Tibial nerve (tissue), 4 donors: Measurements from ENCODE around the gene CENPT. TPM values are rescaled to one million over a fixed set of nuclear protein-coding genes. Genes with fewer than 3 reads are reported as not detected.

Experiments used
- DNase-seq, 2 donors: peaks; one replicate each; pipeline ENCODE4 v3.0.0-alpha.2; 2019; ENCODE audit warnings: low spot score in 2 of 2
- H3K27ac ChIP-seq, 4 donors: fragments of 200-600 bp; sonication (generic) in 3 of 4; one replicate each; pipeline ENCODE4 v1.5.1; 2017 to 2019; ENCODE audit warnings: mild to moderate bottlenecking in 1 of 4
- H3K27me3 ChIP-seq, 2 donors: fragments of 200-600 bp; sonication (generic) in 1 of 2; one replicate each; pipeline versions ENCODE4 v1.5.1 to v1.6.0; 2017 to 2019
- H3K36me3 ChIP-seq, 3 donors: fragments of 200-600 bp; sonication (generic); one replicate each; pipeline ENCODE4 v1.5.1; 2018 to 2019
- H3K4me1 ChIP-seq, 4 donors: fragments of 200-600 bp; sonication (generic) in 3 of 4; one replicate each; pipeline ENCODE4 v1.5.1; 2017 to 2019
- H3K4me3 ChIP-seq, 4 donors: fragments of 200-600 bp; sonication (generic) in 3 of 4; one replicate each; pipeline ENCODE4 v1.5.1; 2017 to 2019; ENCODE audit warnings: mild to moderate bottlenecking in 1 of 4, moderate library complexity in 1 of 4
- H3K9me3 ChIP-seq, 4 donors: fragments of 200-600 bp; sonication (generic) in 3 of 4; one replicate each; pipeline ENCODE4 v1.5.1; 2017 to 2019
- CTCF ChIP-seq, 5 experiments: fragments of 200-600 bp in 3 of 5; fragments of 450-650 bp in 2 of 5; sonication (generic) in 3 of 5; IDR thresholded peaks; one replicate each; pipeline ENCODE4 v1.5.1; 2016 to 2019; ENCODE audit warnings: antibody characterized with exemption in 5 of 5, mild to moderate bottlenecking in 3 of 5, moderate library complexity in 2 of 5
- EP300 ChIP-seq, 2 donors: sonication (generic); formaldehyde crosslinking; IDR thresholded peaks; one replicate each; pipeline ENCODE4 v1.6.1; 2017; ENCODE audit warnings: antibody characterized with exemption in 2 of 2, mild to moderate bottlenecking in 1 of 2
- POLR2A ChIP-seq, 2 donors: fragments of 450-650 bp; IDR thresholded peaks; one replicate each; pipeline ENCODE4 v1.6.1; 2017; ENCODE audit warnings: antibody characterized with exemption in 2 of 2, mild to moderate bottlenecking in 2 of 2, moderate library complexity in 2 of 2
- WGBS, 2 donors: methylation state at CpG; one replicate each; pipeline ENCODE4 v1.1.5; 2018; 5-methylcytosine and 5-hydroxymethylcytosine counted together
- total RNA-seq, 4 donors: library from RNA; depleted of rRNA; stranded (reverse); fragments of >200 nt; gene quantifications; one replicate each; pipeline ENCODE4 v1.1.0, GENCODE V29; 2016

Gene CENPT
- total RNA-seq, 4 donors from 2014 or later = 51.3 to 101 (median 59.2) TPM

- peaks cover 0 to 27% (median 0%) of the 10 kb centered on the region in 3 donors for H3K36me3 ChIP-seq
- H3K27me3 ChIP-seq = no peaks in the 10 kb centered on the region
- no peak overlapping the region for H3K4me3 ChIP-seq
- TF ChIP-seq EP300 (IDR thresholded peaks at IDR 0.05) (no peak), POLR2A (IDR thresholded peaks at IDR 0.05) (no peak), CTCF (IDR thresholded peaks at IDR 0.05) (no peak)
- DNase-seq = no peak
- no peak overlapping the region for H3K27ac ChIP-seq
- no peaks in the 10 kb centered on the region for H3K9me3 ChIP-seq
- H3K4me1 ChIP-seq = peaks cover 0 to 23% (median 7%) of the 10 kb centered on the region in 4 donors
- 73 to 78% methylated on average over 3 of the region's 3 CpGs for WGBS, 2 donors
Observed at GRCh38 chr16:67888331-67888730, 40.8 kb upstream of the CENPT start.

DNA sequence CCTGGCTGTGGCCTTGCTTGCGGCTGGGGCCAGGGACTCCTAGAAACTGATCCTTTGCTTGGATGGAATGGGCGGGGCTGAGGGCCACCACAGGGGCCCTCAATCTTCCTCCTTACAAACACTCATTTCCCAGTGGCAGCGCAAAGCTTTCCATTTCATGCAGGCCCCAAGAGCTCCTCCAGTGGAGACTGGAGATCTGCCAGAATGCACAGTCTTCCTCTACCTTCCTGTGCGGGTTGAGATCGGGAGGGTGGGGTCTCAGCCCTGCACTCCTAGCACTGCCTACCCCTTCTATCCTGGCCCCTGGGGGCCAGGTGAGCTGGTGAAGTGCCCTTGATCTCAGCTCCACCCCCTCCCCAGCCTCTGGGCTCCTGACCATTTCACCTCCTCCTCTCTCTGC, 38.9 kb upstream of the CENPT start:
- Histone ChIP-seq H3K9me3 (no peaks in the 10 kb centered on the region), H3K27ac (no peak overlapping the region), H3K4me3 (no peak overlapping the region), H3K4me1 (peaks cover 0 to 16% (median 7%) of the 10 kb centered on the region in 4 donors), H3K27me3 (no peaks in the 10 kb centered on the region), H3K36me3 (peaks cover 0 to 46% (median 10%) of the 10 kb centered on the region in 3 donors)
- 92 to 93% methylated on average over 5 of the region's 5 CpGs for WGBS, 2 donors
- TF ChIP-seq EP300 (IDR thresholded peaks at IDR 0.05) (no peak), POLR2A (IDR thresholded peaks at IDR 0.05) (no peak), CTCF (IDR thresholded peaks at IDR 0.05) (no peak)
- DNase-seq = no peak

DNA sequence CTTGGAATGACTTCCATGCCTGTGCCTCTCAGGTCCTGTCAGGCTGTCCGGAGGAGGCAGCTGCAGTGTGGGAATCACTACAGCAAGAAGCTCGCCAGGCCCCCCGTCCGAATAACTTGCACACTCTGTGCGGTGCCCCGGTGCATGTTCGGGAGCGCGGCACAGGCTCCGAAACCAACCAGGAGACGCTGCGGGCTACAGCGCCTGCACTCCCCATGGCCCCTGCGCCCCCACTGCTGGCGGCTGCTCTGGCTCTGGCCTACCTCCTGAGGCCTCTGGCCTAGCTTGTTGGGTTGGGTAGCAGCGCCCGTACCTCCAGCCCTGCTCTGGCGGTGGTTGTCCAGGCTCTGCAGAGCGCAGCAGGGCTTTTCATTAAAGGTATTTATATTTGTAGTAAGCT, 38.5 kb upstream of the CENPT start:
- H3K27ac ChIP-seq = no peak overlapping the region
- no peaks in the 10 kb centered on the region for H3K9me3 ChIP-seq
- TF ChIP-seq EP300 (IDR thresholded peaks at IDR 0.05) (no peak), POLR2A (IDR thresholded peaks at IDR 0.05) (no peak), CTCF (IDR thresholded peaks at IDR 0.05) (no peak)
- DNase-seq = no peak
- H3K36me3 ChIP-seq = peaks cover 0 to 50% (median 14%) of the 10 kb centered on the region in 3 donors
- 91 to 94% methylated on average over 18 of the region's 19 CpGs for WGBS, 2 donors
- H3K4me1 ChIP-seq = peaks cover 0 to 16% (median 7%) of the 10 kb centered on the region in 4 donors
- H3K4me3 ChIP-seq = no peak overlapping the region
- H3K27me3 ChIP-seq = no peaks in the 10 kb centered on the region

- Histone ChIP-seq H3K9me3 (no peaks in the 10 kb centered on the region), H3K36me3 (peaks cover 0 to 55% (median 19%) of the 10 kb centered on the region in 3 donors), H3K4me3 (no peak overlapping the region), H3K27ac (peak overlapping the region in 2 of 4 donors; percentile 52 to 79), H3K4me1 (peaks cover 0 to 16% (median 7%) of the 10 kb centered on the region in 4 donors), H3K27me3 (no peaks in the 10 kb centered on the region)
- no peak for DNase-seq
- TF ChIP-seq EP300 (IDR thresholded peaks at IDR 0.05) (no peak), POLR2A (IDR thresholded peaks at IDR 0.05) (no peak), CTCF (IDR thresholded peaks at IDR 0.05) (no peak)
- 92 to 97% methylated on average over 12 of the region's 12 CpGs for WGBS, 2 donors
Observed at GRCh38 chr16:67885545-67885944, 38.1 kb upstream of the CENPT start.

- Histone ChIP-seq H3K36me3 (peaks cover 4 to 63% (median 27%) of the 10 kb centered on the region in 3 donors), H3K9me3 (no peaks in the 10 kb centered on the region), H3K4me1 (peaks cover 0 to 16% (median 7%) of the 10 kb centered on the region in 4 donors), H3K4me3 (peak within 1 kb of the TSS in 1 of 4 donors; percentile 28), H3K27me3 (no peaks in the 10 kb centered on the region), H3K27ac (peak within 1 kb of the TSS; percentile 60 to 79 (median 68))
- no peak for TF ChIP-seq CTCF (IDR thresholded peaks at IDR 0.05)
- peak in 1 of 2 donors; percentile 53 for TF ChIP-seq POLR2A (IDR thresholded peaks at IDR 0.05)
- TF ChIP-seq EP300 (IDR thresholded peaks at IDR 0.05) = peak; percentile 46 to 49
- peak; percentile 86 to 89 for DNase-seq
- WGBS, 2 donors = 16 to 24% methylated on average over 19 to 22 of the region's 22 CpGs
Observed at GRCh38 chr16:67884684-67885083, 37.2 kb upstream of the CENPT start, which contains the start of gene NRN1L. Gene NRN1L, plus strand, starts transcription at chr16:67884885. Its CDS starts 19 bp downstream, at chr16:67884904.
